Activated CD4-positive, alpha-beta T cell treated with anti-CD3 and anti-CD28 coated beads, Interleukin-2, amount 10 ng/mL, durations not matched to agents 24 days and 14 days (primary cell): Measurements from ENCODE around the gene AGAP3. TPM values are rescaled to one million over a fixed set of nuclear protein-coding genes. Genes with fewer than 3 reads are reported as not detected.

Experiments
- DNase-seq: peaks from one replicate; pipeline ENCODE4 v3.0.0; 2022
- H3K27ac Mint-ChIP-seq: one replicate; pipeline ENCODE4 v1.8.0; 2022; ENCODE audit warnings: mild to moderate bottlenecking, mixed read lengths
- H3K27me3 Mint-ChIP-seq: one replicate; pipeline ENCODE4 v1.8.0; 2022; ENCODE audit warnings: mixed read lengths
- H3K36me3 Mint-ChIP-seq: one replicate; pipeline ENCODE4 v1.8.0; 2022; ENCODE audit warnings: low read depth, mild to moderate bottlenecking, mixed read lengths
- H3K4me1 Mint-ChIP-seq: one replicate; pipeline ENCODE4 v1.8.0; 2021; ENCODE audit warnings: mixed read lengths
- H3K4me3 Mint-ChIP-seq: one replicate; pipeline ENCODE4 v1.8.0; 2022; ENCODE audit warnings: mild to moderate bottlenecking, moderate library complexity, mixed read lengths
- H3K9me3 Mint-ChIP-seq: one replicate; pipeline ENCODE4 v1.8.0; 2021; ENCODE audit warnings: mixed read lengths
- intact Hi-C: fragments of 100-400 bp; cut with micrococcal nuclease; formaldehyde crosslinking; loops from one replicate; pipeline ENCODE4 v1.15.1; 2023
- total RNA-seq: library from RNA; stranded (reverse); gene quantifications from 2 replicates; pipeline ENCODE4 v1.2.3, GENCODE V29; 2022

Gene AGAP3
- total RNA-seq, 1 donor from 2014 or later = 54.3 TPM

- Mint-ChIP-seq H3K27me3 (peaks cover 9% of the 10 kb centered on the region), H3K4me1 (no peaks in the 10 kb centered on the region), H3K9me3 (no peaks in the 10 kb centered on the region), H3K4me3 (no peak overlapping the region), H3K36me3 (no peaks in the 10 kb centered on the region), H3K27ac (no peak overlapping the region)
- intact Hi-C loops = no loop called here
- no peak for DNase-seq
These were observed 99.7 kb downstream of the AGAP3 start for GRCh38 chr7:151185762-151186639.

GRCh38 chr7:151186640-151187408 lies 100.5 kb downstream of the AGAP3 start, which contains the start of gene ASB10:
Gene ASB10 (minus strand): TSS chr7:151187250. CDS start chr7:151187130, 120 bp downstream.
- no peak within 1 kb of the TSS for H3K4me3 Mint-ChIP-seq
- H3K27me3 Mint-ChIP-seq = peaks cover 9% of the 10 kb centered on the region

DNA sequence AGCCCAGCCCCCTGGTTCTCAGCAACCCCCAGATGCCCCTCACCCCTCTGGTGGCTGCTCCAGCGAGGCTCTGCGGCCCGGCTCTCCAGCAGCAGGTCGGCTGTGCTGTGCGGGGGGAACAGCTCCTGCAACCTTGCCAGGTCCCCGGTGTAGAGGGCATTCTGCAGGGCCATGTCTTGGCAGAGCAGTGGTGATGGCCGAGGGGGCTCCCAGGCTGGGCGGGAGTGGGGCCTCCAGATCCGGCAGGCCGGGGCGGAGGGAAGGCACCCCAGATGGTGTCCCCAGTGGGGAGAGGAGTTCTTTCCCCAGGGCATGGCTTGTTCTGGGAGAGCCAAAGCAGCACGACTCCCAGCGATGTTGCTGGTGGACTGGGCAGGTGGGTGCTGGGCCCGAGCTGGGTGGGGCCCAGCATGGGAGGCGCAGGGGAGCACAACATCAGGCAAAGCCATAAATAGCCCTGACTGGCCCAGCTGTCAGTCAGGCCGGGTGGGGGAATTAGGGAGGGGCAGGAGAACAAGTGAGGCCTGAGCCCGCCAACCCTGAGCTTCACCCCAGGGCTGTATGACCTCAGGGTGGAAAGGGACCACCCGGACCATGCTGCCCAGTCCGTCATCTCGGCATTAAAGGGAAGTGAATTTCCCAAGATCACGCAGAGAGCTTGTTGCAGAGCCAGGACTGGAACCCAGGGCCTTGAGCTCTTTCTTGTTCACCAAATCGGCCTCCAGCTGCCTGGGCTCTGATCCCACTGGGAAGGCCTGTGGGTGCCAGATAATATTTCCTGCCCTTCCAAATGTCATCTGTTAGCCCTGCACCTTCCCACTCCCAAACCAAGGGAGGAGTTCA lies 101.4 kb downstream of the AGAP3 start:
- Mint-ChIP-seq H3K36me3 (no peaks in the 10 kb centered on the region), H3K27ac (no peak overlapping the region), H3K27me3 (peaks cover 7% of the 10 kb centered on the region), H3K4me1 (no peaks in the 10 kb centered on the region), H3K4me3 (no peak overlapping the region), H3K9me3 (no peaks in the 10 kb centered on the region)
- no peak for DNase-seq
- intact Hi-C loops = no loop called here

More at GRCh38 chr7:151186640-151187408, 100.5 kb downstream of the AGAP3 start, which contains the start of gene ASB10:
- no peaks in the 10 kb centered on the region for H3K36me3 Mint-ChIP-seq
- no peak for DNase-seq
- no peaks in the 10 kb centered on the region for H3K9me3 Mint-ChIP-seq
- intact Hi-C loops = no loop called here
- H3K27ac Mint-ChIP-seq = no peak within 1 kb of the TSS
- H3K4me1 Mint-ChIP-seq = no peaks in the 10 kb centered on the region

- Mint-ChIP-seq H3K4me3 (no peak overlapping the region), H3K4me1 (no peaks in the 10 kb centered on the region), H3K36me3 (no peaks in the 10 kb centered on the region), H3K9me3 (no peaks in the 10 kb centered on the region), H3K27ac (no peak overlapping the region), H3K27me3 (peaks cover 7% of the 10 kb centered on the region)
- DNase-seq = no peak
- intact Hi-C loops = no loop called here
These were observed 101.9 kb downstream of the AGAP3 start for GRCh38 chr7:151188252-151188542.

- no peak overlapping the region for H3K27ac Mint-ChIP-seq
- H3K4me1 Mint-ChIP-seq = no peaks in the 10 kb centered on the region
- intact Hi-C loops = no loop called here
- H3K9me3 Mint-ChIP-seq = no peaks in the 10 kb centered on the region
- H3K4me3 Mint-ChIP-seq = no peak overlapping the region
- H3K27me3 Mint-ChIP-seq = peaks cover 7% of the 10 kb centered on the region
- no peaks in the 10 kb centered on the region for H3K36me3 Mint-ChIP-seq
- no peak for DNase-seq
These were observed 102.8 kb downstream of the AGAP3 start for GRCh38 chr7:151189038-151189437.

DNA sequence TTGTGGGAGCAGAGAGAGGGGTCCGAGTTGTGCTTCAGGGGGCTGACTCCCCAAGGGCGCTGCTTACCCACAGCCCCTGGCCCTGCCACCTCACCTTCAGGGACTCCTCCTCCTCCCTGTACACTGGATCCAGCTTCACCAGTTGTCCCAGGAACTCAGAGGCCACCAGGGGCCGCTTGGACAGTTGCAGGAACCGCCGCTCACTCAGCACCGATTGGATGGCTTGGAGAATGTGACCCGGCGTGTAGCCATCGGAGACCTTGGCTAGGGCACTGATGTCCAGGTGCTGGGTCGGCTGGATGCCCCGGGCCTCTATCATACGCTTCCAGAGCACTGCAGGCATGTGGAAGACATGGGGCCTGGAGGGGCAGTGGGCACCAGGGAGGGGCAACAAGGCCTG lies 105.3 kb downstream of the AGAP3 start:
- no peak for DNase-seq
- H3K27me3 Mint-ChIP-seq = peaks cover 13% of the 10 kb centered on the region
- H3K27ac Mint-ChIP-seq = no peak overlapping the region
- intact Hi-C loops = no loop called here
- H3K4me1 Mint-ChIP-seq = peaks cover 2% of the 10 kb centered on the region
- H3K36me3 Mint-ChIP-seq = no peaks in the 10 kb centered on the region
- no peak overlapping the region for H3K4me3 Mint-ChIP-seq
- no peaks in the 10 kb centered on the region for H3K9me3 Mint-ChIP-seq

- no peak for DNase-seq
- peaks cover 2% of the 10 kb centered on the region for H3K4me1 Mint-ChIP-seq
- H3K27me3 Mint-ChIP-seq = peaks cover 13% of the 10 kb centered on the region
- intact Hi-C loops = no loop called here
- no peaks in the 10 kb centered on the region for H3K9me3 Mint-ChIP-seq
- no peaks in the 10 kb centered on the region for H3K36me3 Mint-ChIP-seq
- H3K27ac Mint-ChIP-seq = no peak overlapping the region
- no peak overlapping the region for H3K4me3 Mint-ChIP-seq
These were observed 105.8 kb downstream of the AGAP3 start for GRCh38 chr7:151192002-151192539.

- Mint-ChIP-seq H3K27me3 (peaks cover 10% of the 10 kb centered on the region), H3K27ac (no peak overlapping the region), H3K9me3 (no peaks in the 10 kb centered on the region), H3K4me1 (peaks cover 2% of the 10 kb centered on the region), H3K36me3 (no peaks in the 10 kb centered on the region), H3K4me3 (no peak overlapping the region)
- intact Hi-C loops = no loop called here
- no peak for DNase-seq
These were observed 107.1 kb downstream of the AGAP3 start for GRCh38 chr7:151193203-151193978.

Other genes with a start within 250 kb of the AGAP3 start
- gene AOC1, start 234.0 kb upstream of the AGAP3 start, total RNA-seq = not detected in 2 replicates
- 0.36 and 0.37 TPM in 2 replicates for gene KCNH2, start 108.2 kb upstream of the AGAP3 start, total RNA-seq
- gene NOS3, start 95.5 kb upstream of the AGAP3 start, total RNA-seq = 14.3 and 15.7 TPM in 2 replicates
- 7.3 and 7.5 TPM in 2 replicates for gene ATG9B, start 62.0 kb upstream of the AGAP3 start, total RNA-seq
- gene ABCB8, start 58.0 kb upstream of the AGAP3 start, total RNA-seq = 56.4 and 57.4 TPM in 2 replicates
- 3.5 and 4.0 TPM in 2 replicates for gene ASIC3, start 37.9 kb upstream of the AGAP3 start, total RNA-seq
- 26.5 and 26.8 TPM in 2 replicates for gene CDK5, start 28.6 kb upstream of the AGAP3 start, total RNA-seq
- 115 and 127 TPM in 2 replicates for gene SLC4A2, start 26.9 kb upstream of the AGAP3 start, total RNA-seq
- gene FASTK, start 5.7 kb upstream of the AGAP3 start, total RNA-seq = 90.8 and 92.3 TPM in 2 replicates
- gene TMUB1, start 3.0 kb upstream of the AGAP3 start, total RNA-seq = 53.8 and 59.2 TPM in 2 replicates
- gene GBX1, start 81.2 kb downstream of the AGAP3 start, total RNA-seq = not detected in 2 replicates
- gene ASB10, start 100.8 kb downstream of the AGAP3 start, total RNA-seq = not detected in 2 replicates
- 0.83 TPM in 1 of 2 replicates, not detected in the other for gene H2BK1, start 124.0 kb downstream of the AGAP3 start, total RNA-seq
- 84.6 and 90.3 TPM in 2 replicates for gene ABCF2, start 140.7 kb downstream of the AGAP3 start, total RNA-seq
- gene CHPF2, start 146.0 kb downstream of the AGAP3 start, total RNA-seq = 42.0 and 46.4 TPM in 2 replicates
- 2.2 and 2.9 TPM in 2 replicates for gene SMARCD3, start 162.2 kb downstream of the AGAP3 start, total RNA-seq